HCT116 (cell line): ENCODE results near the gene CHMP2A. TPM values are rescaled to one million over a fixed set of nuclear protein-coding genes. Genes with fewer than 3 reads are reported as not detected.
A peak's percentile ranks its signal among the peaks of the same experiment; 100 is the strongest.

Experiments
- ATAC-seq: fragments of 200-7000 bp; cut with Tn5 transposase; 2 replicates; pipeline ENCODE4 v1.9.1; 2020; ENCODE audit warnings: mild to moderate bottlenecking, moderate library complexity
- BruUV-seq: library from RNA; stranded (reverse); fragments of 400-500 nt; replicated peaks from 2 replicates; lab custom pipeline; 2021; lab: Mats Ljungman, UMichigan
- CTCF ChIA-PET: fragments of 300-600 bp; sonication (Branson Sonifier 250); formaldehyde crosslinking; loops from one replicate; lab custom pipeline; 2021; ENCODE audit warnings: antibody characterized with exemption; lab: Charles Lee
- POLR2A ChIA-PET: fragments of 300-600, 350-600 bp; sonication (Branson Sonifier 250); formaldehyde crosslinking; loops from one replicate; lab custom pipeline; 2021; ENCODE audit warnings: antibody characterized with exemption; lab: Charles Lee
- RAD21 ChIA-PET, 2 experiments: fragments of 300-600 bp; sonication (Branson Sonifier 250); formaldehyde crosslinking; loops; one replicate each; lab custom pipeline; 2023; ENCODE audit warnings: low total read pairs in 2 of 2; ENCODE audit not compliant: uncharacterized antibody in 2 of 2, unreplicated experiment in 2 of 2, low non-redundant PET in 1 of 2; lab: Charles Lee
- DNase-seq: peaks from one replicate; pipeline ENCODE4 v3.0.0-alpha.2; 2010; ENCODE audit warnings: low read depth, low spot score
- H2AFZ ChIP-seq: fragments of 200-600 bp; shearing (Covaris generic), sonication (generic); 2 replicates; pipeline ENCODE4 v1.6.1; 2017; ENCODE audit warnings: low read depth, mixed run types, mixed read lengths, antibody characterized with exemption, low read length; ENCODE audit not compliant: poor library complexity, severe bottlenecking
- H3K27ac ChIP-seq: 2 replicates; pipeline ENCODE4 v1.5.1; 2012; ENCODE audit warnings: low read depth, low read length
- H3K27me3 ChIP-seq: fragments of 200-600 bp; sonication (generic); 2 replicates; pipeline ENCODE4 v1.6.1; 2016; ENCODE audit warnings: mixed run types, low read length, mixed read lengths; ENCODE audit not compliant: insufficient read depth
- H3K36me3 ChIP-seq, 2 experiments: fragments of 200-500 bp in 1 of 2; fragments of 200-600 bp in 1 of 2; sonication (Bioruptor generic) in 1 of 2; sonication (generic) in 1 of 2; 2 replicates each; pipeline versions ENCODE4 v1.5.1 to v1.6.1; 2014 to 2016; ENCODE audit warnings: low read length in 2 of 2, inconsistent platforms in 1 of 2, mixed read lengths in 1 of 2, mixed run types in 1 of 2; ENCODE audit not compliant: insufficient read depth in 2 of 2, control insufficient read depth in 1 of 2
- H3K4me1 ChIP-seq, 2 experiments: fragments of 200-600 bp in 1 of 2; sonication (generic) in 1 of 2; 2 replicates each; pipeline versions ENCODE4 v1.5.1 to v1.6.1; 2012 to 2017; ENCODE audit warnings: low read length in 2 of 2, inconsistent platforms in 1 of 2, mild to moderate bottlenecking in 1 of 2, mixed read lengths in 1 of 2, mixed run types in 1 of 2, moderate library complexity in 1 of 2; ENCODE audit not compliant: insufficient read depth in 2 of 2, control insufficient read depth in 1 of 2
- H3K4me2 ChIP-seq: fragments of 200-600 bp; sonication (generic); 2 replicates; pipeline ENCODE4 v1.6.1; 2017; ENCODE audit warnings: mixed run types, low read length, mixed read lengths
- H3K4me3 ChIP-seq, 2 experiments: fragments of 200-600 bp in 1 of 2; sonication (generic) in 1 of 2; replicated peaks in 1 of 2; 2 replicates each; pipeline ENCODE4 v1.5.1; 2011 to 2016; ENCODE audit warnings: low read length in 2 of 2, control low read depth in 1 of 2, low read depth in 1 of 2, mild to moderate bottlenecking in 1 of 2, mixed read lengths in 1 of 2, mixed run types in 1 of 2
- H3K79me2 ChIP-seq: fragments of 200-600 bp; sonication (generic); 2 replicates; pipeline ENCODE4 v1.6.1; 2017; ENCODE audit warnings: mild to moderate bottlenecking, mixed run types, low read length, moderate library complexity, mixed read lengths; ENCODE audit not compliant: insufficient read depth
- H3K9ac ChIP-seq: fragments of 200-600 bp; sonication (generic); 2 replicates; pipeline ENCODE4 v1.6.1; 2016; ENCODE audit warnings: low read length, mixed read lengths
- H3K9me2 ChIP-seq: fragments of 200-600 bp; sonication (generic), shearing (Covaris generic); 2 replicates; pipeline ENCODE4 v1.6.1; 2017; ENCODE audit warnings: mixed run types, mild to moderate bottlenecking, moderate library complexity; ENCODE audit not compliant: insufficient read depth
- H3K9me3 ChIP-seq, 2 experiments: fragments of 200-500 bp in 1 of 2; fragments of 200-600 bp in 1 of 2; sonication (Bioruptor generic) in 1 of 2; sonication (generic) in 1 of 2; 2 replicates each; pipeline ENCODE4 v1.6.1; 2014 to 2017; ENCODE audit warnings: low read length in 2 of 2, mixed read lengths in 2 of 2, inconsistent platforms in 1 of 2, low read depth in 1 of 2, mild to moderate bottlenecking in 1 of 2, mixed run types in 1 of 2, moderate library complexity in 1 of 2; ENCODE audit not compliant: control insufficient read depth in 1 of 2, insufficient read depth in 1 of 2
- H4K20me1 ChIP-seq: fragments of 200-600 bp; sonication (generic), shearing (Covaris generic); 2 replicates; pipeline ENCODE4 v1.6.1; 2017; ENCODE audit warnings: mixed run types, mild to moderate bottlenecking, moderate library complexity; ENCODE audit not compliant: insufficient read depth
- CBX3 ChIP-seq: IDR thresholded peaks from 2 replicates; pipeline ENCODE4 v1.6.1; 2012; ENCODE audit warnings: low read depth
- CEBPB ChIP-seq: IDR thresholded peaks from 2 replicates; pipeline ENCODE4 v1.6.1; 2012; ENCODE audit warnings: low read depth
- EGR1 ChIP-seq: IDR thresholded peaks from 2 replicates; pipeline ENCODE4 v1.6.1; 2012; ENCODE audit warnings: low read depth
- ELF1 ChIP-seq: IDR thresholded peaks from 2 replicates; pipeline ENCODE4 v1.6.1; 2012; ENCODE audit warnings: low read depth, borderline replicate concordance
- FOSL1 ChIP-seq: IDR thresholded peaks from 2 replicates; pipeline ENCODE4 v1.6.1; 2012; ENCODE audit warnings: low read depth
- JUND ChIP-seq: IDR thresholded peaks from 2 replicates; pipeline ENCODE4 v1.6.1; 2012
- MAX ChIP-seq: IDR thresholded peaks from 2 replicates; pipeline ENCODE4 v1.6.1; 2012
- POLR2A ChIP-seq: IDR thresholded peaks from 2 replicates; pipeline ENCODE4 v1.7.0; 2011; ENCODE audit warnings: borderline replicate concordance; ENCODE audit not compliant: insufficient read depth, insufficient read length; ENCODE audit errors: extremely low read depth
- POLR2AphosphoS5 ChIP-seq: IDR thresholded peaks from 2 replicates; pipeline ENCODE4 v1.6.1; 2011; ENCODE audit warnings: mild to moderate bottlenecking, low read depth, low read length, moderate library complexity
- REST ChIP-seq: IDR thresholded peaks from 2 replicates; pipeline ENCODE4 v1.6.1; 2012; ENCODE audit warnings: low read depth
- SIN3A ChIP-seq: IDR thresholded peaks from 2 replicates; pipeline ENCODE4 v1.6.1; 2012; ENCODE audit warnings: low read depth
- SP1 ChIP-seq: IDR thresholded peaks from 2 replicates; pipeline ENCODE4 v1.6.1; 2012; ENCODE audit warnings: low read depth
- YY1 ChIP-seq: IDR thresholded peaks from 2 replicates; pipeline ENCODE4 v1.6.1; 2011; ENCODE audit warnings: low read length, low read depth, moderate library complexity, mild to moderate bottlenecking; ENCODE audit not compliant: insufficient replicate concordance; ENCODE audit errors: extremely low read depth
- ZFX ChIP-seq: fragments of 450-650 bp; IDR thresholded peaks from 2 replicates; pipeline ENCODE4 v1.6.1; 2017
- intact Hi-C: fragments of 100-400 bp; cut with micrococcal nuclease; formaldehyde crosslinking; loops from 2 replicates; pipeline ENCODE4 v1.10.0; 2022
- total RNA-seq: library from RNA; stranded (reverse); gene quantifications from one replicate; pipeline ENCODE4 v1.2.1, GENCODE V29; 2021; ENCODE audit not compliant: unreplicated experiment

CHMP2A gene
- total RNA-seq, 1 experiment from 2014 or later: 125 TPM

- TF ChIP-seq ELF1 (no peak), JUND (no peak)
These were observed 5.1 kb downstream of the CHMP2A start (continued) for GRCh38 chr19:58549664-58550361.

- Histone ChIP-seq H3K9me2 (no peaks in the 10 kb centered on the region), H3K27me3 (no peaks in the 10 kb centered on the region)
- TF ChIP-seq JUND (no peak), FOSL1 (no peak), REST (no peak), SP1 (no peak), YY1 (no peak), MAX (no peak), POLR2AphosphoS5 (no peak; the same call in 1 of the 2 replicates), EGR1 (no peak), POLR2A (no peak), SIN3A (no peak), ZFX (no peak), CEBPB (no peak), ELF1 (no peak), CBX3 (no peak)
- TF ChIP-seq, all 23 proteins: peak for 0
- peaks cover 18 to 23% of the 10 kb centered on the region in 2 experiments; a peak in 3 of 4 replicates for H3K4me1 ChIP-seq
- no peaks in the 10 kb centered on the region for H3K9me3 ChIP-seq
- intact Hi-C loops: no loop called here
- RAD21 ChIA-PET: no interaction called here
- CTCF ChIA-PET: no interaction called here
- H3K27ac ChIP-seq: peak overlapping the region; percentile 10; the same call in 1 of the 2 replicates
- no TSS peak for BruUV-seq
- no peak for DNase-seq
- no peak overlapping the region for H2AFZ ChIP-seq
- H3K79me2 ChIP-seq: peaks cover 81% of the 10 kb centered on the region
- H3K4me2 ChIP-seq: no peak overlapping the region
- H3K9ac ChIP-seq: no peak overlapping the region
- no peak for ATAC-seq
- H3K36me3 ChIP-seq: peaks cover 52 to 65% of the 10 kb centered on the region in 2 experiments; a peak in 3 of 4 replicates
- peaks cover 32% of the 10 kb centered on the region; the same call in 1 of the 2 replicates for H4K20me1 ChIP-seq
- POLR2A ChIA-PET: no interaction called here
- no peak overlapping the region for H3K4me3 ChIP-seq
These were observed 5.8 kb downstream of the CHMP2A start for GRCh38 chr19:58548859-58549663.
